NCI-H526 treated with DMSO at 0.1 percent for 48 hours (cell line): Measurements from ENCODE around the gene KCNAB1.
A peak's percentile ranks its signal among the peaks of the same experiment; 100 is the strongest.

Experiments used
- DNase-seq: peaks from one replicate; lab custom pipeline; 2025; lab: John Stamatoyannopoulos, UW

KCNAB1 gene

DNA sequence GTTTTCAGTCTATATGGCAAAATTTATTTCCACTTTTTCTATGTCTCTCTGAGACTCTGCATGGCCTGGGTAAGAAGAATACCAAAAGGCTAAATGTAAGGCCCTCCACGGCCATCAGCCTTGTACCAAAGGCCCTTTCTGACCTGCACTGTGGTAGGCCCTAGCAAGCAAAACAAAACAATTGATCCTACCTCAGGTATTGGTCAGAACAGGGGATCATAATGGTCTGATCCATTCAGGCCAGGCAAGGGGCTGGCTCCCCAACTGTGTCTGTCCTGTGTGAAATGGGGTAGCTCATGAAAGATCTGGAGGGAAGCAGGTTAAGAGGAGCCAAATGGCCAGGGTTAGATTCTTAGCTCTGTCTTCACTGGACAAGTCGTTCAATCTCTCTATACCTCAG is 253.3 kb downstream of the KCNAB1 start:
- DNase-seq = no peak

DNA sequence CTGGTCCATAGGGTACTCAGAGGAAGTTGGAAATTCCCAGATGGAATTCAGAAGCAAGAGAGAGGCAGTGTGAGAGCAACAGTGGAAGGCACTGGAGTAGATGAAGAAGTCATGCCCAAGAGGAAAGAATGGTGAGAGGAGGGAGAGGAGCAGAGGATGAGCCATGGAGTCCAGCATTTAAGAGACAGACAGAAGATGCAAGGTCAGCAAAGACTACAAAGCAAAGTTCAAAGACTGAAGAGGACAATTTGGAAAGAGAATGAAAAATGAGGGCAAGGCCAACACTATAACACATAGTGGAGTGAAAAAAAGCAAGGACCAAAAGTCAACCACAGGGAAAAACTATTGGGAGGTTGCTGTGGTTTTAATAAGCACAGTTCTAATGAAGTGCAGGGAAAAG is 255.8 kb downstream of the KCNAB1 start:
- DNase-seq = no peak

DNA sequence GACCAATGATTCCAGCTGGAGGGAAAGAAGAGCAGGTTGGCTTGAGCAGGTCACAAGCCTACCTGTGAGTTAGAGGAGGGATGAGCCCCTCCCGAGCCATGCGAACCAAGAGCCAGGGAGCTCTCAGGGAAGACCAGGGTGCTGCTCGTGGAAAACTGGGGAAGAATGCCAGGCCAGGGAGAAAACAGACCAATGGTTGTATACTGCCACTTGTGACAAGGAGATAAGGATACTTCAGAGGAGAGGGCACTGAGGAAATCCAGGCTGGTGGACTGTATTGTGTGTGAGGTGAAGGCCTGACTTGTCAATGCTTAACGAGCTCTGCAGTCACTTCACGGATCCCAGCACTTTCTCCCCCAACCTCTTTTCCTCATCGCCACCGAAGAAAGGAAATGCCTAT is 256.9 kb downstream of the KCNAB1 start:
- no peak for DNase-seq

DNA sequence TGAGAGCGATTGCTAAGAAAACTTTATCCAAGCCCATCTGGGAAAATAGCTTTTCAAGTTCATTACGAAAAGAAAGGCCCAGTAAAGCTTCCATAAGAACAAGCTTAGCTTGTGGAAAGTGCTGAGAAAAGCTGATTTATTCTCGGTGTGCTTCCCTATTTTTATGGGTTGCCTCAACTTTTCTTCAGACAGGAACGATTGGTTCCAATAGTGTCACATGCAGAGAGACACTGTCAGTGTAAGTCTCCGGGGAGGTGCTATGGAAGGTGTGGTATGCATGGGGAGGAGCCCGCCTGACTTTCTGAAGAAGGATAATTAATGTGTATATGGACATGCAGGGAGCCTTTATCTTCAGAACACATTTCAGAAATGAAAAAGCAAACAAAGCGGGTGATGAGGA is 257.3 kb downstream of the KCNAB1 start:
- no peak for DNase-seq

DNA sequence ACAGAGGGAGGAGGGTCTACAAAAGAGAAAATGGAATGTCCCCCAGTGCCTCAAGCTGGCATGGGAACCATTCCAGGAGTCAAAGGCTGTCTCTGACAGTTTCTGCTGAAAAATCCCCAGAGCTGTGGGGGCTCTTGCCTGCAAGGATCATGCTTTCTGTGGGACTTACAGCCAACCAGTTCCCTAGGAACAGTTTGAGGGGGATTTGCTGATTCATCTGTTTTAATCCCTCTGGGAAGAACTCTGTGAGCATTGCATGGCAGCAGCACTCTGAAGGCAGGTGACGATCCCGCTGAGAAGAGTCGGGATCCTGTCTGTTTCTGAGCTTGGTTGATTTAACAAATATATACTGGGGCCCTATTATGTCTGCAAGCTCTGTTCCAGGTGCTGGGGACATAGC is 258.5 kb downstream of the KCNAB1 start:
- DNase-seq = no peak

DNA sequence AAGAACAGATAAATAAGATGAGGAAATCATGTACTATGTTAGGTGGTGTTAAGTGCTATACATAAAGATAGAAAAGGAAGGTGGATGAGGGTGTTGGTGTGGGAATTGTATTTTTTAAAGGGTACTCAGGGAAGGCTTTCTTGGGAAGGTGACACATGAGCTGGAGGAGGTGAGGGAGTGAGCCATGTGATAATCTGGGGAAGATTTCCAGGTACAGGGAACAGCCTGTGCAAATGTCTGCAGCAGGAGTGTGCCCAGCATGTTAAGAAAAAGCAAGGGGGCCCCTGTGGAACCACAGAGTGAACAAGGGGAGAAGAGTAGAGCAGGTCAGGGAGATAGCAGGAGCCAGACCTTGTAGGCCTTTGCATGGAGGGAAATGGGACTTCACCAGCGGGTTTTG is 258.9 kb downstream of the KCNAB1 start:
- DNase-seq = no peak

DNA sequence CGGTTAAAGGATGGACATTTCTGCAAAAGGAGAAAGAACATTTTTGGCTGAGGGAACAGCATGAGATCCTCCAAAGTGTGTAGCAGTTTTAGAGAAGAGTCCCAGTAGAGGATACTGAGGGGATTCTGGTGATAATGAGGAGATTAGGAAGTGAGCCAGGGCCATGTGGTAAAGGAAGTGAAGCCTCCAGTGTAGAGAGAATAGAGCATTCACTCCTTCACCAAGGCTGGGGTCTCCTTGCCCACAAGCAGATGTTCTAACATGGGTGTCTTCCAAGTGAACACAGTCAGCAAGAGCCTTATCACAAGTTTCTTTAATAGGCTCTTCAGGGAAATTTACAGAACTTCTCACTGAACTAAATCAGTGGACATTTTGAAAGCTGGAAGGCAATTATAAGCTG is 260.9 kb downstream of the KCNAB1 start:
- DNase-seq = no peak

DNA sequence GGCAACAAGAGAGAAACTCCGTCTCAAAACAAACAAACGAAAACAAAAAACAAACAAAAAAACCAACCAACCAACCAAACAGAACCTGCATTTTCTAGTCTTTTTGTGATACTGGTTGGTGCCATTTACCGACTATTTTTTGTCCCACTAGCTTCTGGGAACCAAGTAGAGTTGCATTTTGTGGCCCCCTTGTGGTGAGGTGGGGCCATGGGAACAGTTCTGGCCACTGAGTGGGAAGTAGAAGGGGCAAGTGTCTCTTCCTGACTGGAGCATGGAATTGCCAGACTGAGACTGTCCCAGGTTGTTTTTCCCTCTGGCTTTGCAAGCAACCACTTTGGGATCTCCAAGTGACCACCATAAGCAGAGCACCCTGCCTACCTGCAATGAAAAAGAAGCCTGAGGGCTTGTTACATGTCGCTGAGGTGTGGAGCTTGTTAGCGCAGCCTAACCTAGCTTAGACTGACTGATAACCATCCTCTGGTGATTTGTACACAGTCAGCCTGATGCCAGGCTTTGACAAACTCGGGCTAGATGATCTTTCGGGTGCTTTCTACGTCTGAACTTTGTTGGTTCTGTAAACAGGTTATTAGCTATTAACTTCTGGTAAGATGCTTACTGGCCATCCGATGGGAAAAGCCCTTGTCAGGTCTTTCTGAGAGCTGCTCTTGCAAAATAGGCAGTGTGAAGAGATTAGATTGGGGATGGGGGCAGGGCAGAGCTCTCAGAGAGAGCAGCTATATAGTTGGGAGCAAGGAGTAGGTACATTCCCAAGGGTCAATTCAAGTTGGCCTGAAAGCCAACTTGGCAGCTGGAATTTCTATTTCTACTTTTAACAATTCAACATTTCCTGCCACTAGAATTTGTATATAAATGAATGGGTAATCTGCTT is 262.3 kb downstream of the KCNAB1 start:
- DNase-seq = peak; percentile 6

DNA sequence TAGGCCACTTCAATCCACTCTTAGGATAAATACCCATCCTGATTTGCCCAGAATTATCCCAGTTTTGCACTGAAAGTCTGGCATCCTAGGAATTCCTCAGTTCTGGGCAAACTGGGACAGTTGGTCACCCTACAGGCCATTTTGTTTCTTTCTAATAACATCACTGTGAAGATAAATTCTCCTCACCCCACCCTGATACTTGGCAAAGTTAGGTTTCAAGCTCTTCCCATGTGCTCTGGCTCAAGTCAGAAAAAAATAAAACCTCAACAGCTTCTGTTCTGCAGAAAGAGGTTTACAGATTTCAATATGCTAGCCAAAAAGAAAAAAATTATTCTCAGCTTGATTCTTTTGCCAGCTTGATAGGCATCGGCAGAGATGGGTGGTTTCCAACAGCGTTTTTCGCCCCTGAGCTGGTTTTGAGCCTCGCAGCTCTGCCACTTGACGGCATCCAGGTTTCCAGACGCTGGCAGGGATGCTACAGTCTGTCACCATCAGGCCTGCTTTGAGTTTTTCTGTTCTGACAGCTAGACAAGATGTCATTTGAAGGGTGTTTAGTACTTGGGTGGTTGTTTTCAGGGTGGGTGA is 263.2 kb downstream of the KCNAB1 start:
- no peak for DNase-seq

DNA sequence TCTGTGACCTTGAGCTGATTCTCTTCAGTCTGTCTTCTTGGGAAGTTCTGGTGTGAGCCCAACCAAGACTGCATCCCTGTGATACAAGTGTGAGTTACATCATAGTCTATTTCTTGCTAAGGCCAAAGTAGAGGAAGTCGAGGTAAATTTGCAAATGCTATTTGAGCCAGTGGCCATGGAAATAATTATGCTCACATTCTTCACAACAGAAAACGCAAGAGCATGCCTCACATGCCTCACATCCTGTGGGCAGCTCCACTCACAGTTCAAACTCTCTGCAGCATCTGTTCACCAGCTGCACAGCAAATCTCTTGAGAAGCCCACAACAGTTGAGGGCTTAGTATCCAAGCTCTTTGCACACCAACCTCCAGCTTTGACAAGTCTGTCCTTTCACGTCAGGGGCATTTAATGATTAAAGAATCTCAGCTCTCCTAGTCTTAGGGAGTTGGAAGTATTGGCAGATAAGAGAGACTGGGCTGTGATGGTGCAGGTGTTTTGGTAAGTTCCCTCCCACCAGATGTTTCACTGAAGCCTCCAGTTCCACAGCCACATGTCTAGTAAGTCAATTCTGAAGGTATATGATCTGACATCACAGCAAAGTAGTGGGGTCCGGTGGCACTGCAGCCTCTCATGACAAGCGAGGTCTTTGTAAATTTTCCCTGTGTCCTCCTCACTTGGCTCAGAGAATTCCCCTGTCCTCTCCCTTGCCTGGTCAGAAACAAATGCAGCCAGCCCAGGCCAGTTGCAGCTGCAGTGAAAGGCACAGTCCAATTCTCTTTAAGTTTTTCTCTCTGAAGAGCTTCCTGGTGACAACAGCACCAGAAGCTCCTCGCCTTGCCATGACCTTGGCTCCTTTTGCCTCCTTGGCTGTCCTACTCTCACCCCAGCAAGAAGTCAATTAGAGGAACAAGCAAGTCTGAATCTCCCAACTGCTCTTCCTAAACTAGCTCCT is 268.4 kb downstream of the KCNAB1 start:
- no peak for DNase-seq

DNA sequence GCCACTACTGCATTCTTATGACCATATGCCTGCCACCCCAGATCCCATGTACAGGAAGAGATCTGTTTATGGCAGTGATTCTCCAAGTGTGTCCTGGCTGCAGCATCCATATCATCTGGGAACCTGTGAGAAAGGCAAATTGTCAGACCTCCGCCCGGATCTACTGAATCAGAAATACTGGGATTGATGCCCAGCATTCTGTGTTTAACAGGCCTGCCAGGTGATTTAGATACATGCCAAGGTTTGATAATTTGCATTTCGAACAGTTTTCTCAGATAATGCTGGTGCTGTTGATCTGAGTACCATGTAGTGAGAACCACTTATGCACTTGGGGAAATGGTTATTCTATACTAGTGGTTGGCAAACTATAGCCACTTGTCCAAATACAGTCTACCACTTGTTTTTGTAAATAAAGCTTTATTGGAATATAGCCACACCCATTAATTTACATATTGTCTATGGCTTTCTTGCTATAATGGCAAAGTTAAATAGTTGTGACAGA is 269.1 kb downstream of the KCNAB1 start:
- DNase-seq = no peak

DNA sequence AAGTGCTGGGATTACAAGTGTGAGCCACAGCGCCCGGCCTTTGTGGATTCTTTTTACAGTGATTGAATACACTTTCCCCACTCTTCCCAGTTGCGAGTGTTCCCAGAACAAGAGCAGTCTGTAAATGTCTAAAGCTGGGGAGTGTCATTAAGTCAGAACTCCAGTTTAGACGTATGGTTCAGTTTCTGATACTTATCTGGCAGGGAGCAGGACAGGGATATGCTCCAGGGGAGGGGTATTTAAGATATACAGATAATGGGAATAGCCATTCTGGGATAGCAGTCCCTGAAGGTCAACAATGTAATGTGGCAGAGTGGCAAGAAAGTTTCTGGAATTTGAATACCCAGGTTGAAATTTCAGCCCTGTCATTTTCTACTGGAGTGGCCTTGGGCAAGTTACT is 270.5 kb downstream of the KCNAB1 start:
- DNase-seq = no peak

DNA sequence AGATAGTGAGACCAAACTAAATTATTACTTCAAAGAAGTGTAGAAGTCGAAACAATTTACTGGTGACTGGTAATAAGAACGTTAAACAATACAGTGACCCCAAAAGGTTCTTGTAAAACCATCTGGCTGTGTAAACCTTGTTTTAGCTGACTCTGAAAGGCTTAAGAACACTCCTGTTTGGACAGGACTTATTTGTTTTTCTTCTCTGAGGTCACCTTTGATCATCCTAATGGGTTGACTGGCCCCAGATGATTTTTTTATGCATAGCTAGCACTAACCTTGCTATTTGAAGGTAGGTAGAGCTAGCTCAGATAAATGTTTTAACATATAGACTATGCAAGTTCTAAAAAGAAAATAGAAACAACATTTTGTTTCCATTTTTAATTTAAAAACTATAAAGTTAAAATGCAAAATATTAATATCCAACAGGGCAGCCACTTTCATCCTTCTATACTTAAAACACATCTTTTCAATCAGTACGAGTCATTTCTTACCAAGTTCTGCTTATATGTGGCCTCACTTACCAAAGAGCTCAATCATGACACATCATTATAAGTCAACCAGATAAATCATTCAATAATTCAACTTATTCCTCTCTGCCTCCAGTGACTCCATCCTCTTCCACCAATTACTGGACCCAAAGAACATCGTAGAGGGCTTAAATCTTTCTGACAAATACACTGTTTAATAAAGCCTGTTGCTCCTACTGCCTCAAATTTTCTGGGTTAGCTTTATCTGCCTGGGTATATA is 275.8 kb downstream of the KCNAB1 start:
- no peak for DNase-seq

DNA sequence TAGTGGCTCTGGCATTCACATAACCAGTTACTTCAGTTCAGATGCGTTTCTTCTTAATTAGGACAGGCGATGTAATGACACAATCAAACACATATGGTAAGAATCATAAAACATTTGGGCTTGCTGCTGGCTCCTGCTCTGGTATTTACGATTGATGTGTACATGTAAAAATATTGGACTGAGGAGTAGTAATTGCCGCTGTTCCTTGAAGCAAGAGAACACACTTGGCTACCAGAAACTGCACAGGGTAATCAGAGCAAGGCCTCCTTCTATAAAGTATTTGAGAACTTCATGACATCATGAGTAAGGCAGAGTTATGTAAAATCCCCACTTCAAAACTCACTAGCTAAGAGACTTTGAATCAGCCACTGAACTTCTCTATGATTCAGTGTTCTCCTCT is 276.5 kb downstream of the KCNAB1 start:
- DNase-seq = no peak

DNA sequence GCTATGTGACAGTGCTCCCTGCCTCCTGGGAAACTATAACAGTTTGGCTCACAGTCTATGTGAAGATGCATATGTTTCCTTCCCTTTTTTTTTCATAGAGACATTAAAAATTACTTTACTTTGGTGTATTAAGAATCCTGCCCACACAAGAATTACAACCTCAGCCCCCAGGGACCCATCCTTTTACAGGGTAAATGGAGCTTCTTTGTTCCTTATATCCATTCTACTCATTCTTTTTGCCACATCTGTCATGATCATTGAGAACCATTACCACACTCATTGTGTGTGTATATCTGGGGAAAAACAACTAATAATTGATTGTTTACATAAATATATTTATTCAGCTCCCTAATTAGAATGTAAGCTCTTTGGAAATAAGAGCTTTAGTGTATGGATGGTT is 277.2 kb downstream of the KCNAB1 start:
- no peak for DNase-seq

DNA sequence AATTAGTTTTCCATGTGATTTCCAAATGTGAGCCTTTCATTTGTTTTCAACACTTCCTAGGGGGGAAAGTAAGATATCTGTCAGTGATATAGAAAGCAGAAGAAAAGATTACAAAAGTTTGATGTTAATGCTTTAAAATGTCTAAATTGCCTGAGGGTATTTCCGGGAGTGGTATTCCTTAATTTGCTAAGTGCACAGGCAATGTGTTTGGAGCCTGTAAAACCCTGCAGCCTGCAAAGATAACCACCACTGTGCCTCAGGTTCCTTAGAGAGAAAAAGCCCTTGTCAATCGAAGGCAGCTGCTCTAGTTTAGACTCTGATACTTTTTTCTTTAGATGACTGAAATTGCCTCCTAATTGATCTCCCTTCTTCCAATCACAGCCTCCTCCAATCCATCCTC is 279.7 kb downstream of the KCNAB1 start:
- no peak for DNase-seq

DNA sequence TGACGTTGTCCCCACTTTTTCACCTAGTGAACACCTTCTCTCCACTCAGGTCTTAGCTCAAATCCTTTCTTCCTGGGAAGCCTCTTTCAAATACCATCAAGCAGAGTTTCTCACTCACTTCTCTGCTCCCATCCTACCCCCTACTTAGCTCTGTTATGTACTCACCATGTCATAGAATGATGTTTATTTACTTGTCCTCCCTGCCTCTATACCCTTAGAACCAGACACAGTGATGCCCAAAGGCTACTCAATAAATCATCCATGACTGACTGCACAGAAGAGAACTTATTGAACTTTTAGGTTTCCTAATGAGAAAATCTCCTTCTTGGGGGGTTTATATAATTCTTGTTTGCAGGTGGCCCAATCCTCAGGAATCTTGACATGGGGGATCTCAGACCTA is 280.4 kb downstream of the KCNAB1 start:
- no peak for DNase-seq

DNA sequence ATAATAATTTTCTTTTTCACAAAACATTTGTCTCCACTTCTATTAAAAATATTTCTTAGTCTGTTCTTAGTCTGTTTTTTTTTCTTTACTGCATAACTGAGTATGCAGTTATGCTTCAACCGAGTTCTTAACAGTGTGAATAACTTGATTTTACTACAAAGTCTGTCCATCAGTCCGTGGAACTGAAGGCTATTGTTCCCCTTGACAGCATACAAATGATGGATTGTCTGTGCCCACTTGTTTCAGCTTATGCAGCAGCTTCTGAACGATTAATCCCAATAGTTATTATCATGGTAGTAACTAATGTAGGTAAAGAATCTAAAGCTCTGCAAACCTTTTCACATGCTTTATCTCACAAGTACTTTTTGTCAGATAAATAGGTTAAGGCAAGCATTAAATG is 283.8 kb downstream of the KCNAB1 start:
- DNase-seq = no peak

DNA sequence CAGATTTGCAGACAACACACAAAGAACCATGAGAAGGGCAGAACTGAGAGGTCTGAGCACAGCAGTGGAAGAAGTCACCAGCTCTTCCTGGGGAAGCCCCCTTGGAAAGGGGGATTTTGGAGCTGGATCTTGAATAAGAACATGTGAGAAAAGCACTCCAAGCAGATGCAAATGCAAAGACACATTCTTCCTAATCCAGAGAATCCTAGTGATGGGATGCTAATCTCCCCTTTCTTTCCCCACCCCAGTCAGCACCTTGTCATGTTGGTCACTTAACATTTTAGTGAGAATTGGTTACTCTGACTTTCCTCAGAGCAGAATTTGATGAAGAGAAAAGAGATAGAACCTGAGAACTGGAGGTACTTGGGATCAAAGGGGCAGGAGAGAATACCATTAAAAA is 286.0 kb downstream of the KCNAB1 start:
- DNase-seq = no peak

DNA sequence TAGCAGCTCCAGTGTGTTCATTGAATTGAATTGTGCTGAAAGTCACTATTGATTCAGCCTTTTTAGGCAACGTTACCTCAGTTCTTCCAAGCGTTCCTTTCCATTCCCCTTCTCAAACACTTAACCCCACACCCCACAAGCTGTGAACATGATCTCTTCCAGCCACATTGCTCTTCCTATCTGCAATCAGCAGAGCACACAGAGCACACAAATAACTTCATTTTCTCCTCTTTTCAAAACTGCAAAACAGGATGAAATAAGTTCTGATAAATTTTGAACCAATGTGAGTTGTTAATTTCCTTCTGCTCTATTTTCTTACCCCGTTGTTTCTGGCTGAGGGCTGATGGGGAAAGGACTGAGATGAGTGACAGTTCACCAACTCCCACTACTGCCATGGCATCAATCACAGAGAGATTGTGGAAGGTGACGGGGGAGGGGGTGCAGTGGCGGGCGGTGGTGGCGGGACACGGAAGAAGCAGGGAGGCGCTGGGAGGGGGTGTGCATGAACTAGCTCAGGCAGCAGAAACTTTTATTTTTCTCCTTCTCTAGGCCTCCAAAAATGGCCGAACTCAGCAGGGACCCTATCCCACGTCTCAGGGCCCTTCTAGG is 287.3 kb downstream of the KCNAB1 start:
- no peak for DNase-seq

DNA sequence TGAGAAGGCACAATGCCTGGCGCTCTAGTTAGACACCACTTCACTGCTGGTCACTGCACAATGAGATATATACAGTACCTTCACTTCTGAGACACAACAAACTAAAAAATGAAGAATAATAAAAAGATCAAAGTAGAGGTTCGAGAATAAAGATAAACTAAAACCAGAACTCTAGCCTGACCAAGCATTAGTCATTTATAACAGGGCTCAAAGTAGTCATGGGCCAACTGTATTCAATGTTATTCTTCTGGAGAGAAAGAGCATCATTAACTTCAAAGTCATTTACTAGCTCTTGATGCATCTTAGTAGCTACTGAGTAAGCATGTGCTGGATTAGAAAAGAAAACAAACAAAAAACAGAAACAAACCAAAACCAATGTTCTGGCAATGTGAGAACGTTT is 289.3 kb downstream of the KCNAB1 start:
- no peak for DNase-seq
